Measurements from ENCODE around the gene FAM98A.

The FAM98A gene

DNA sequence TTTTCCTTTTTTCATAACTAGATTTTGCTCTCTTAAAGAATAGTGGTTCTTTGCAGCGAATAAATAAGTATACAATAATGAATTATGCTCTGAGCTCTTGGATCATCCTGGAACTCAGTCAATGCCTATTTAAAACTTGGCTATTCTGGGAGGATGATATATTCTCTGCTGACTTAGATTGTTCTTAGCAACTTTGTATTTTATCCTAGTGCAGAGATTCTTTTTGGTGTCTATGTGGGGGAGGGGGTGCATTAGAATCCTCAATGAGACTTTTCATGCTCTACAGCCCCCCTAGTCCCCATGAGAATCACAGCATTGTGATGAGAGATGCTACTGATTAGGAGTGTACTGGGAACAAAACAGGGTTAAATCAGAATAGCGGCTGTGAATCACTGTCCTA lies 8.8 kb upstream of the FAM98A start:
- DNase-seq (ENCODE audit: low read depth in 1 of 2, low spot score in 1 of 2): no peak
- in situ Hi-C loops (cut with HindIII; ENCODE audit: low pct_unique_long_range_greater_than_20kb, low sequenced_read_pairs): no loop called here
- no peak for TF ChIP-seq JUND (IDR thresholded peaks at IDR 0.05; ENCODE audit: low read depth)

- no peak for TF ChIP-seq JUND (IDR thresholded peaks at IDR 0.05; ENCODE audit: low read depth)
- in situ Hi-C loops (cut with HindIII; ENCODE audit: low pct_unique_long_range_greater_than_20kb, low sequenced_read_pairs): no loop called here
- no peak for DNase-seq (ENCODE audit: low read depth in 1 of 2, low spot score in 1 of 2)
These were observed 8.2 kb upstream of the FAM98A start for GRCh38 chr2:33607251-33607721.

DNA sequence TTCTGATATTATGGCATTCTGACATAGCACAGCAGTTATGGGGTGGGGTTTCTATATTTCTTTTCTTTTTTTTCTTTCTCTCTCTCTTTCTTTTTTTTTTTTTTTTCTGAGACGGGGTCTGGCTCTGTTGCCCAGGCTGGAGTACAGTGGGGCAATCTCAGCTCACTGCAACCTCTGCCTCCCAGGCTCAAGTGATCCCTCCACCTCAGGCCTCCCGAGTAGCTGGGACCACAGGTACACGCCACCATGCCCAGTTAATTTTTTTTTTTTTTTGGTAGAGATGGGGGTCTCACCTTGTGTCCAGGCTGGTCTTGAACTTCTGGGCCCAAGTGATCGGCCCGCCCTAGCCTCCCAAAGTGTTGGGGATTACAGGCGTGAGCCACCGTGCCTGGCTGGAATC lies 7.5 kb upstream of the FAM98A start:
- no peak for TF ChIP-seq JUND (IDR thresholded peaks at IDR 0.05; ENCODE audit: low read depth)
- in situ Hi-C loops (cut with HindIII; ENCODE audit: low pct_unique_long_range_greater_than_20kb, low sequenced_read_pairs): no loop called here
- DNase-seq (ENCODE audit: low read depth in 1 of 2, low spot score in 1 of 2): no peak

DNA sequence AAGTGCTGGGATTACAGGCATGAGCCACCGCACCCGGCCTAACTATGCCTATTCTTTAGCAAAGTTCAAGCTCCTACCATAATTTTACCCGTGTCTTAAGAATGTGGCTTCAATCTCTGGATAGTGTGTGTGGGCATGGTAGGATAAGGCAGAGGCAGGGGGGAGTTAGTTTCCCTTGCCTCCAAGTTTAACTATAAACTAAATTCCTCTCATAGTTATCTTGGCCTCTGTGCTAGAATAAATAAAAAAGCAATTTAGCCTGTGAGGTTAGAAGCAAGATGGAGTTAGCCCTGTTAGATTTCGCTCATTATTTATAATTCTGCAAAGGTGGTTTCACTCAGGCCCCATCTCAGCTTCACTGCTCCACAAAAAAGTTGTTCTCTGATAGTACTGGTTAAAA lies 7.0 kb upstream of the FAM98A start:
- no peak for DNase-seq (ENCODE audit: low read depth in 1 of 2, low spot score in 1 of 2)
- no peak for TF ChIP-seq JUND (IDR thresholded peaks at IDR 0.05; ENCODE audit: low read depth)
- in situ Hi-C loops (cut with HindIII; ENCODE audit: low pct_unique_long_range_greater_than_20kb, low sequenced_read_pairs): no loop called here

- peak in 1 of 2 experiments; percentile 10 for DNase-seq (ENCODE audit: low read depth in 1 of 2, low spot score in 1 of 2)
- in situ Hi-C loops (cut with HindIII; ENCODE audit: low pct_unique_long_range_greater_than_20kb, low sequenced_read_pairs): no loop called here
- TF ChIP-seq JUND (IDR thresholded peaks at IDR 0.05; ENCODE audit: low read depth): no peak
These were observed 6.0 kb upstream of the FAM98A start for GRCh38 chr2:33605056-33605455.

GRCh38 chr2:33603416-33603815 lies 4.3 kb upstream of the FAM98A start:
- DNase-seq (ENCODE audit: low read depth in 1 of 2, low spot score in 1 of 2): no peak
- in situ Hi-C loops (cut with HindIII; ENCODE audit: low pct_unique_long_range_greater_than_20kb, low sequenced_read_pairs): no loop called here
- TF ChIP-seq JUND (IDR thresholded peaks at IDR 0.05; ENCODE audit: low read depth): no peak

- in situ Hi-C loops (cut with HindIII; ENCODE audit: low pct_unique_long_range_greater_than_20kb, low sequenced_read_pairs): no loop called here
- TF ChIP-seq JUND (IDR thresholded peaks at IDR 0.05; ENCODE audit: low read depth): no peak
- no peak for DNase-seq (ENCODE audit: low read depth in 1 of 2, low spot score in 1 of 2)
These were observed 3.2 kb upstream of the FAM98A start for GRCh38 chr2:33602201-33602830.

DNA sequence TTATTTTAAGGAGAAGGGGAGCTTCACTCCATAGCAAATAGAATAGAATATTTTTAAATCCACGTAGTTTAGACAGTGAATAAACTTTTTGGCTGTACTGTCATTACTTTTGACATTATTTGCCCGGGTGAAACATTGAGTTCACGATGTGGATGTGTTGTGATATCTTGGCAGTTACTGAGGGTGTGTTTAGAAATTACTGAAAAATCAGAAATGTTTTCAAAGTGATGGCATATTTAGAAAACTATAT lies 769 bp upstream of the FAM98A start:
- no peak for TF ChIP-seq JUND (IDR thresholded peaks at IDR 0.05; ENCODE audit: low read depth)
- DNase-seq (ENCODE audit: low read depth in 1 of 2, low spot score in 1 of 2): no peak
- in situ Hi-C loops (cut with HindIII; ENCODE audit: low pct_unique_long_range_greater_than_20kb, low sequenced_read_pairs): no loop called here

DNA sequence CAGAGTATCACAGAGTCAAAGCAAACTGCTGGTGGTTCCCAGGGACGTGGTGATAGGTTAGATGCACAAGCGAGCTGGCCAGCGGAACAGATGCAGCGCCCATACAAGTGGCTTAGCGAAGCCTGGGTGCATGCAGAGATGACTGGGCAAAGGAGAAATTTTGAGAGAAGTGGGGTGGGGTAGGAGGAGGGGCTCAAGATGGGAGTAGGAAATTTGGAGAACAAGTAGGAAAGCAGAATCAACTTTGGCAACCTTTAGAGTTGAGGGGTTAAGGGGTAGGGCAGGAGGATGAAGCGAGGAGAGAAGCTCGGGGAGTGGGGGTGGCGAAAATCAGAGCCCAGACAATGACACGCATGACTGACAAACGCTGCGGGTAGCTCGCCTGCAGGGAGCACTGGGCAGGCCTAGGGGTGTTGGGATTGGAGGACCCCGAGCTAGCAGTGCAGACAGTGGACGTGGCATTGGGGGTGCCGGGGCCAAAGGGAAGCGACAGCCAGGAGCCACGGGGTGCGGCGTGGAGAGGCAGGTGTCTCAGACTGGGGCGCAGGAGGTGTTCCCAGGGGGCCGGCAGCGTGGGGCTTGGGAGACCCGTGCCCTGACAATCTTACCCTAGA lies 431 bp downstream of the FAM98A start:
- in situ Hi-C loops (cut with HindIII; ENCODE audit: low pct_unique_long_range_greater_than_20kb, low sequenced_read_pairs): no loop called here
- TF ChIP-seq JUND (IDR thresholded peaks at IDR 0.05; ENCODE audit: low read depth): no peak
- DNase-seq (ENCODE audit: low read depth in 1 of 2, low spot score in 1 of 2): peak in 1 of 2 experiments; percentile 22

DNA sequence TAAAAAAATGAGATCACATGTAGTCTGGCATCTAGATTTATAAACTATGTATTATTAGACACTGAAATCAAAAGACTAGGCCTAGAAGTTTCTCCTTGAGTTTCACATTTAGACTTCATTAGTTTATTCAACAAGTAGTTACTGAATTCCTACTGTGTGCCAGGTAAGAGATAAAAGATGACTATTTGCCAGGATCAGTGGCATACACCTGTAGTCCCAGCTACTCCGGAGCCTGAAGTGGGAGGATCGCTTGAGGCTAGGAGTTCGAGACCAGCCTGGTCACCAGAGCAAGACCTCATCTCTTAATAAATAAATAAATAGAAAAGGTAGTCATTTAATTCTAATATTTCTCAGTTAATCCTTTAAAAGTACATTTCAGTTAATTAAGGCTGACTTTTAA lies 2.1 kb downstream of the FAM98A start:
- TF ChIP-seq JUND (IDR thresholded peaks at IDR 0.05; ENCODE audit: low read depth): no peak
- no peak for DNase-seq (ENCODE audit: low read depth in 1 of 2, low spot score in 1 of 2)
- in situ Hi-C loops (cut with HindIII; ENCODE audit: low pct_unique_long_range_greater_than_20kb, low sequenced_read_pairs): no loop called here

- in situ Hi-C loops (cut with HindIII; ENCODE audit: low pct_unique_long_range_greater_than_20kb, low sequenced_read_pairs): no loop called here
- TF ChIP-seq JUND (IDR thresholded peaks at IDR 0.05; ENCODE audit: low read depth): no peak
- no peak for DNase-seq (ENCODE audit: low read depth in 1 of 2, low spot score in 1 of 2)
These were observed 3.7 kb downstream of the FAM98A start for GRCh38 chr2:33595385-33595784.

DNA sequence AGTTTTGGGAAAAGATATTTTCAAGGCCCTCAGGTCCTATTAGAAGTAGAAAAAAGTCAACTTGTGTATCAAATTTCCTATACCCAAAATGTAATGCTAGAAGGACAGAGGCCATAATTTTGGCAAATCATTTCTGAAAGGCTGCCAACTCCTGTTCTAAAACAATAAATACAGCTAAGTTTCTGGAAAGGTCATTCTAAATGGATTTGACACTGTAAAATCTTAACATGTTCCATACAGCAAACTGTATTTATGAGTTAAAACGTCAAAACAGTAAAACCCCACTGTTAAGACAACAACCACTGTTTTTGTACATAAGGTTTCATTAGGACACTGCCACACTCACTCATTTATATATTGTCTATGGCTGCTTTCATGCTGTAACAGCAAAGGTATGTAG lies 9.7 kb downstream of the FAM98A start:
- in situ Hi-C loops (cut with HindIII; ENCODE audit: low pct_unique_long_range_greater_than_20kb, low sequenced_read_pairs): no loop called here
- TF ChIP-seq JUND (IDR thresholded peaks at IDR 0.05; ENCODE audit: low read depth): no peak
- no peak for DNase-seq (ENCODE audit: low read depth in 1 of 2, low spot score in 1 of 2)

DNA sequence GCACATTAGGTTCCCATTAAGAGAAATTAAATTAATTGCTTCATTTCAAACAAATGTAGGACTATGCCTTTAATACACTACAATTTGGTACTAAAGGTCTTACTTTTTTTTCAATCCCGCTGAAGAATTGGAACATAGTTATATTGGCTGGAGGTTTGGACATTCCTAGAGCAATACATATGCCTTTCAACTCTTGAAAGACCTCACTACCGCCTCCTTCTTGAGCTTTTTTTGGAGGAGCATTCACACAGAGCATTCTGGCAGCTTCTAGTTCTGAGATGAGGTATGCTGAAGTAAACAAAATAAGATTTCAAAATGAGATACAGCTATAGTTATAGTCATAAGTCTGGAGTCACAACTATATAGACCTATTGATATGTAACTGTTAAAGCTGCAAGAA lies 10.9 kb downstream of the FAM98A start:
- no peak for TF ChIP-seq JUND (IDR thresholded peaks at IDR 0.05; ENCODE audit: low read depth)
- in situ Hi-C loops (cut with HindIII; ENCODE audit: low pct_unique_long_range_greater_than_20kb, low sequenced_read_pairs): no loop called here
- no peak for DNase-seq (ENCODE audit: low read depth in 1 of 2, low spot score in 1 of 2)

DNA sequence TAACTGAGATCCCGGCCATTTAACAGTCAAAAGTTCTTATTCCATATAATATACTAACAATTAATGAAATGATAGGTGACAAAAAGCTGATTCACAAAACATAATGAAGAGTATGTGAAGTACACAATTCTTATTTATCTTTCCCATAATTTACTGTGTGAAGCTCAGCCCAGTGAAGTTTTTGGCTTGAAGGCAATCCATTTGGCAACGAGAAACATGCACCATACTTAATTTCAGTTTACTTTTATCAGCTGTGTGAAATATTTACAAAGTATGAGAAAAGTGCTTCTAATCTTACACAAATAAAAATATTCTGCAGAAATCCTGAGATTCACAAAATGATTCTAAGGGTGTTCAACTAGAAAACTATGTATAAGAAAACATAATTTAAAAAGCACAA lies 12.3 kb downstream of the FAM98A start:
- TF ChIP-seq JUND (IDR thresholded peaks at IDR 0.05; ENCODE audit: low read depth): no peak
- DNase-seq (ENCODE audit: low read depth in 1 of 2, low spot score in 1 of 2): no peak
- in situ Hi-C loops (cut with HindIII; ENCODE audit: low pct_unique_long_range_greater_than_20kb, low sequenced_read_pairs): no loop called here

All from T47D (cell line).